Keratinocyte (primary cell): ENCODE data around the gene SEMA3F. TPM values are rescaled to one million over a fixed set of nuclear protein-coding genes. Genes with fewer than 3 reads are reported as not detected.

Experiments used
- DNase-seq: peaks from one replicate; pipeline ENCODE4 v3.0.0-alpha.2; 2011; ENCODE audit warnings: low read depth, missing footprints, low spot score
- FAIRE-seq: peaks from 2 replicates; lab custom pipeline; 2011; peaks lifted over from hg19 to GRCh38; lab: Jason Lieb, UNC
- H2AFZ ChIP-seq: 2 replicates; pipeline ENCODE4 v1.6.0; 2012; ENCODE audit warnings: low read length, control low read depth, inconsistent platforms; ENCODE audit not compliant: control insufficient read depth
- H3K27ac ChIP-seq: 2 replicates; pipeline ENCODE4 v1.5.1; 2011; ENCODE audit warnings: low read length; ENCODE audit not compliant: control insufficient read depth, insufficient read depth
- H3K27me3 ChIP-seq: 3 replicates; pipeline ENCODE4 v1.6.0; 2011; ENCODE audit warnings: low read length; ENCODE audit not compliant: control insufficient read depth, insufficient read depth; ENCODE audit errors: extremely low read depth
- H3K36me3 ChIP-seq, 2 experiments: 2 replicates in 1 of 2; 3 replicates in 1 of 2; pipeline ENCODE4 v1.5.1; 2011; ENCODE audit warnings: low read length in 2 of 2, mild to moderate bottlenecking in 1 of 2; ENCODE audit not compliant: control insufficient read depth in 2 of 2, insufficient read depth in 2 of 2; ENCODE audit errors: extremely low read depth in 1 of 2
- H3K4me1 ChIP-seq: 3 replicates; pipeline ENCODE4 v1.5.1; 2011; ENCODE audit warnings: low read length; ENCODE audit not compliant: control insufficient read depth, insufficient read depth; ENCODE audit errors: extremely low read depth
- H3K4me2 ChIP-seq: 3 replicates; pipeline ENCODE4 v1.6.0; 2011; ENCODE audit warnings: low read depth, low read length; ENCODE audit not compliant: control insufficient read depth, insufficient read depth; ENCODE audit errors: extremely low read depth
- H3K4me3 ChIP-seq, 3 experiments: fragments of 200-600 bp in 1 of 3; sonication (generic) in 1 of 3; 2 replicates in 2 of 3; 3 replicates in 1 of 3; pipeline ENCODE4 v1.5.1; 2011 to 2016; ENCODE audit warnings: low read length in 3 of 3, mild to moderate bottlenecking in 3 of 3, control low read depth in 2 of 3, inconsistent platforms in 1 of 3, low read depth in 1 of 3, mixed read lengths in 1 of 3, mixed run types in 1 of 3, moderate library complexity in 1 of 3; ENCODE audit not compliant: control insufficient read depth in 2 of 3, insufficient read depth in 2 of 3; ENCODE audit errors: extremely low read depth in 1 of 3
- H3K79me2 ChIP-seq: 2 replicates; pipeline ENCODE4 v1.6.0; 2012; ENCODE audit warnings: low read length; ENCODE audit not compliant: control insufficient read depth, insufficient read depth
- H3K9ac ChIP-seq: 3 replicates; pipeline ENCODE4 v1.6.0; 2011; ENCODE audit warnings: low read length; ENCODE audit not compliant: control insufficient read depth, insufficient read depth; ENCODE audit errors: extremely low read depth
- H3K9me1 ChIP-seq: 3 replicates; pipeline ENCODE4 v1.6.0; 2011; ENCODE audit warnings: low read length; ENCODE audit not compliant: control insufficient read depth, insufficient read depth; ENCODE audit errors: extremely low read depth
- H3K9me3 ChIP-seq: 2 replicates; pipeline ENCODE4 v1.5.1; 2012; ENCODE audit warnings: low read depth, low read length; ENCODE audit not compliant: control insufficient read depth
- H4K20me1 ChIP-seq: 3 replicates; pipeline ENCODE4 v1.6.0; 2011; ENCODE audit warnings: low read length; ENCODE audit not compliant: control insufficient read depth, insufficient read depth; ENCODE audit errors: extremely low read depth
- CTCF ChIP-seq, 3 experiments: IDR thresholded peaks in 1 of 3; conservative IDR thresholded peaks in 1 of 3; optimal IDR thresholded peaks in 1 of 3; 2 replicates in 2 of 3; 3 replicates in 1 of 3; pipeline versions ENCODE3 to v1.5.1; 2011; ENCODE audit warnings: low read length in 3 of 3, mild to moderate bottlenecking in 3 of 3, moderate library complexity in 2 of 3, control low read depth in 1 of 3, inconsistent platforms in 1 of 3; ENCODE audit not compliant: insufficient read depth in 2 of 3; ENCODE audit errors: extremely low read depth in 1 of 3
- EZH2 ChIP-seq: IDR thresholded peaks from one replicate; pipeline ENCODE4 v1.6.1; 2012; ENCODE audit warnings: inconsistent platforms, mild to moderate bottlenecking, low read length, moderate library complexity
- dilution Hi-C: fragments of 300-500 bp; cut with MboI; formaldehyde crosslinking; loops from one replicate; pipeline ENCODE4 v1.7.0; 2020; ENCODE audit warnings: low sequenced_read_pairs; ENCODE audit not compliant: extremely low pct_ligation_motif_present
- polyA plus RNA-seq, 5 experiments: library from polyadenylated mRNA; depleted of rRNA in 3 of 5; stranded (reverse) in 3 of 5; stranded (forward) in 1 of 5; unstranded in 1 of 5; fragments of >200 nt; gene quantifications; 1 replicate in 1 of 5; 2 replicates in 3 of 5; 3 replicates in 1 of 5; pipeline versions ENCODE4 v1.2.1 to v1.2.3, GENCODE V29; 2011 to 2012; ENCODE audit warnings: missing spikeins in 2 of 5, low read depth in 1 of 5, low replicate concordance in 1 of 5

Gene SEMA3F
- polyA plus RNA-seq, 1 donor (not counting 4 experiments of a cell fraction or from before 2014, with no cell fraction given) = 72.8 TPM

GRCh38 chr3:50122071-50122470 lies 33.1 kb upstream of the SEMA3F start:
- Histone ChIP-seq H3K36me3 (peaks cover 20% of the 10 kb centered on the region in 2 experiments), H3K27me3 (no peaks in the 10 kb centered on the region), H2AFZ (no peak overlapping the region), H3K27ac (no peak overlapping the region), H3K4me3 (no peak overlapping the region), H3K9me1 (no peaks in the 10 kb centered on the region), H3K4me1 (peaks cover 21% of the 10 kb centered on the region), H3K79me2 (no peaks in the 10 kb centered on the region), H3K9me3 (no peaks in the 10 kb centered on the region), H3K4me2 (no peak overlapping the region), H3K9ac (no peak overlapping the region), H4K20me1 (peaks cover 6% of the 10 kb centered on the region)
- FAIRE-seq (no peak), DNase-seq (no peak)
- no peak for TF ChIP-seq EZH2
- TF ChIP-seq CTCF (optimal IDR thresholded peaks at IDR 0.05 in 1 of 3, IDR thresholded peaks at IDR 0.05 in 1 of 3, conservative IDR thresholded peaks at IDR 0.05 in 1 of 3; ENCODE audit: extremely low read depth in 1 of 3, insufficient read depth in 2 of 3, low read length in 3 of 3) = peak in 1 of 3 experiments; percentile 6
- dilution Hi-C loops = no loop called here

- no peak overlapping the region for H3K4me3 ChIP-seq
Observed at GRCh38 chr3:50122661-50123391, 32.3 kb upstream of the SEMA3F start.

More at GRCh38 chr3:50122661-50123391, 32.3 kb upstream of the SEMA3F start:
- dilution Hi-C loops = no loop called here
- DNase-seq (no peak), FAIRE-seq (no peak)
- Histone ChIP-seq H2AFZ (no peak overlapping the region), H3K9ac (no peak overlapping the region), H3K27me3 (no peaks in the 10 kb centered on the region), H3K27ac (no peak overlapping the region), H3K9me3 (no peaks in the 10 kb centered on the region), H3K36me3 (peaks cover 16 to 20% of the 10 kb centered on the region in 2 experiments), H4K20me1 (peaks cover 6% of the 10 kb centered on the region), H3K4me2 (no peak overlapping the region), H3K9me1 (no peaks in the 10 kb centered on the region), H3K79me2 (no peaks in the 10 kb centered on the region), H3K4me1 (peaks cover 21% of the 10 kb centered on the region)
- TF ChIP-seq EZH2 (no peak), CTCF (optimal IDR thresholded peaks at IDR 0.05 in 1 of 3, IDR thresholded peaks at IDR 0.05 in 1 of 3, conservative IDR thresholded peaks at IDR 0.05 in 1 of 3; ENCODE audit: extremely low read depth in 1 of 3, insufficient read depth in 2 of 3, low read length in 3 of 3) (no peak)
